COLO668 (cell line): ENCODE data around the gene BPIFB2.

ENCODE experiments used
- DNase-seq: peaks from one replicate; lab custom pipeline; 2025; ENCODE audit not compliant: unreplicated experiment; lab: John Stamatoyannopoulos, UW

The BPIFB2 gene

DNA sequence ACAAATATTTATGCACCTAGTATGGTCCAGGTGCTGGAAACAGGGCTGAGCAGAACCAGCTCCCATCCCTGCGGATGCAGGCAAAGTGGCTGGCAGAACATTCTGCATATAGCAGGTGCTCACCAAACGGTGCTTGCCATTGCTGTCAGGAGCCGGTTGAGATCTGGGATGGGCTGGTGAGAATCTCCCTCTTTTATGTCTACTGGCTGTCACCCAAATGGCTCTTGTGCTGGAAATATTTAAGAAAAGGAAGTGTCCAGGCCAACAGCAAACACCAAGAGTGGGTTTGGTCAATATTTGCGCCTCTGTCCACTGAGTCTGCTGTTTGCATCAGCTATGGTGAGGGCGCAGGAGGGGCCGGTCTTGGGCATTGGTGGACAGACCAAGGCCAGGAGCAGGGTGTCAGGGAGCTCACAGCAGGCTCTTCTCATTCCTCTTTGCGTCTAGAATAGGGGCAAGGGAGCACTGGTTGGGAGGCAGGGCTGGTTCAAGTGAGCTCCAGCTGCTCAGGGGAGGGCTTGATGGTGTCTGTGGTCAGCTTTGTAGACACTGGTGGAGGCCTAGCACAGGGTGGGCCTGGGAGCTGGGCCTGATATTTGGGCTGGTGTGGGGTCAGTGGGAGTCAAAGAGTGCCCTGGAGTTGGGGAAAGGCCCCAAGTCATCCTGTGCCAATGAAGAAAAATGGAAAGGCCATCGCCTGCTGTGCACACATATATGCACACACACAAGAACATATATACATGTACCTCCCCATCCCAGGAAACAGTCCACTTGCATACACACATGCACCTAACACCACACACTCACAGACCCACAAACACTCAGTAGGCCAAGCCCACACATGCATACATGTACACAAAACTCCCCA, 1.4 kb upstream of the BPIFB2 start:
- no peak for DNase-seq

DNA sequence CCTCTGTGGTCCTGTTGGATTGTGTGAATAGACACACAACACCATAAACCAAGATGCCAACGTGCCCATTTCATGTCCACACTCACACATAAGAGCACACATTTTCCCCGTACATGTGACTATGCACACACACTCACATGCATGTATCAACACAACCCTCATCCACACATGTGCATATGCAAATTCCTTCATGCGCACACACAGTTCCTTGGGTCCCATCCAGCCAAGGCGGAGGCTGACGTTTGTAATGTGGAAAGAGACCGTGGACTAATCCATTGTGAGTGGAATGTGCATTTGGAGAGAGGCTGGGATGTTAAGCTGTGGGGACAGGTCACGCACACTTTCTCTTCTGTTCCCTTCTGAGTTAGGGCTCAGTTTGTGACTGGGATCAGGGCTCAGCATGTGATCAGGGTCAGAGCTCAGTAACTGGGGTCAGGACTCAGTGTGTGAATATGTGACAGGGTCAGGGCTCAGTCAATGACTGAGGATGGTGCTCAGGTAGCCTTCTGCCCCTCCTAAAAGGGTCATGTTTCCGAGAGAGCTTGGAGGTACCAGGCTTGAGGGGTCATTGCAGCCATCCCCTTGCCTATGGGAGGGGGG, 628 bp upstream of the BPIFB2 start:
- no peak for DNase-seq

DNA sequence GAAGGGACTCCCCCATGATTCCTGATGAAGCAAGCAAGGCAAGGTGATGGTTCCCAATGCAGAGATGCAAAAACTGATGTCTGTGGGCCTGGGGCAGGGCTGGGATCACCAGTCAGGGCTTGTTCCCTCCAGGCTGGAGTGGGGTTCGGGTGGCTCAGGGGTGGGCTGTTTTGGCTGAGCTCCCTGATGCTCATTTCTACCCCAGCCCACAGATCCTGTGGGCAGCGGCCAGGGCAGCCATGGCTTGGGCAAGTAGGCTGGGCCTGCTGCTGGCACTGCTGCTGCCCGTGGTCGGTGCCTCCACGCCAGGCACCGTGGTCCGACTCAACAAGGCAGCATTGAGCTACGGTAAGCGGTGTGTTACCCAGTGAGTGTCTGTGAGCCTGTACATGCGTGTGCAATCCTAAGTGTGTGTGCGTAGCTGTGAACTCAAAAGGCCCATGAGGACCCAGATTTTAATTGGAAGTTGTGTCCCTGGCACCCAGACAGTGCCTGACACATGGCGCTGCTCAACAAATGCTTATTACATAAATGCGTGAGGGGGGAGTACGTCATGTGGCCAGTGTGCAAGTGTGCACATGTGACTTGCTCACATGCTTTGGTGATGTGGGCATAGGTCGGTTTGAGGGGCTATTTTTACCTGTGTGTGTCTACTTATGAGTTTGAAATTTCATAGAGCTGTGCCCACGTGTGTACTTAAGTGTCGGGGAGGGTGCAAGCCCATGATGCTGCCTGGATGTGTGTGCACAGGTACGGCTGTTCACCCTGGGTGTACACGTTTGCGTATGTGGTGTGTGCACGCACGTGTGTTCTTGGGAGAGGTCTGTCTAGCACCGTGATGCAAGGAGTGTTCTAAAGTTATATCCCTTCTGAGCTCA, 1.1 kb downstream of the BPIFB2 start:
- DNase-seq: no peak

DNA sequence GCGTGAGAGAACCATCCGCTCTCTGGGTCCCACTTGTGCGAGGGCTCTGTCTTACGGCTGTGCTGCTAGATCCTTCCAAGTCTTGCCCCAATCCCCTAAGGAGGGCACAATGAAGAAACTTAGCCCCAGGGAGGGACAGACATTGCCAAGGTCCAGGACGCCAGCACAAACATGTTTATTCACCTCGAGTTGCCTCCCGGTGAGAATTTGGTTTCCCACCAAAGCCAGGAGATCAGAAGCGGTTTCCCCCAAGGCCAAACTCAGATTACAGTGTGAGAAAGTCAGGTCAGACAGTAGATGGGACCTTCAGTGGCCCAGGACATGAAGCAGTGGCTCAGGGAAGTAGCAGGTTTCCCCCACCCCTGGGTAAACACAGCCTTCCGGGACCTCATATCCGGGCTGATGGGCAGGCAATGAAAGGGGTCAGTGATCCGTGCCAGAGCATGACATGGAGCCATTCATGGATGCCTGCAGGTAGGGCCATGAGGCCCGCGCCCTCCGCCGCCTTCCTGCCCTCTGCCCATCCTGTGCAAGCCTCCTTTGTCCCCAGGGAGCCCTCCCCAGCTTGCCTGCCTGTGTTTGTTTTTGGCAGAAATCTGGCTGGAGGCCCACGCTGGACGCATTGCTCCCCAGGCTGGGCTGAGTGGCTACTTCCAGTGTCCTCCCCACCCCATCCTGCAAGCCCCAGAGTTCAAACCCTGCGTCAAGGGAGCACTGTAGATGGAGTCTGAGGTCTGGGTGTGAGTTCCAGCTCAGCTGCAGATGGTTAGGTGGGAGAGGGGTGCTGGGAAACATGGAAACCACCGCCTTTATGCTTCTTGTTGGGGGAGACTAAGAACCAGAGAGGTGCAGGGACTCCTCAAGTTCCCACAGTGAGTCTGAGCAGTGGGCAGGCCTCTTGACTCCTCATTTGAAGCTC, 2.0 kb downstream of the BPIFB2 start:
- peak; percentile 64 for DNase-seq

DNA sequence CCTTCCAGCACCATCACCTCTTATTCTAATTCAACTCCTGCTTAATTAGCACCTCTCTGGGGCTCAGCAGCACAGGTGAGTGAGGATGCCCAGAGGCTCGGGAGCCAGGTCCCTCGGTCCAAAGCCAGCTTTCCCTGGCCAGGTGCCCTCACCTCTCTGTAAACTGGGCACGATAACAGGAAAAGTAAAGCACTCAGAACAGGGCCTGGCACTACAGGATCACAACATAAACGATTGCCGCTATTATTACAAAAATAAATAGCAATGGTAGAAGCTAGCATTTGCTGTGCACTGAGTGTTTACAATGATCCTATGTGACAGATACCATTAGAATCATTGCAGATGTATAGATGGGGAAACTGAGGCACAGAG, 2.6 kb downstream of the BPIFB2 start:
- DNase-seq: no peak

DNA sequence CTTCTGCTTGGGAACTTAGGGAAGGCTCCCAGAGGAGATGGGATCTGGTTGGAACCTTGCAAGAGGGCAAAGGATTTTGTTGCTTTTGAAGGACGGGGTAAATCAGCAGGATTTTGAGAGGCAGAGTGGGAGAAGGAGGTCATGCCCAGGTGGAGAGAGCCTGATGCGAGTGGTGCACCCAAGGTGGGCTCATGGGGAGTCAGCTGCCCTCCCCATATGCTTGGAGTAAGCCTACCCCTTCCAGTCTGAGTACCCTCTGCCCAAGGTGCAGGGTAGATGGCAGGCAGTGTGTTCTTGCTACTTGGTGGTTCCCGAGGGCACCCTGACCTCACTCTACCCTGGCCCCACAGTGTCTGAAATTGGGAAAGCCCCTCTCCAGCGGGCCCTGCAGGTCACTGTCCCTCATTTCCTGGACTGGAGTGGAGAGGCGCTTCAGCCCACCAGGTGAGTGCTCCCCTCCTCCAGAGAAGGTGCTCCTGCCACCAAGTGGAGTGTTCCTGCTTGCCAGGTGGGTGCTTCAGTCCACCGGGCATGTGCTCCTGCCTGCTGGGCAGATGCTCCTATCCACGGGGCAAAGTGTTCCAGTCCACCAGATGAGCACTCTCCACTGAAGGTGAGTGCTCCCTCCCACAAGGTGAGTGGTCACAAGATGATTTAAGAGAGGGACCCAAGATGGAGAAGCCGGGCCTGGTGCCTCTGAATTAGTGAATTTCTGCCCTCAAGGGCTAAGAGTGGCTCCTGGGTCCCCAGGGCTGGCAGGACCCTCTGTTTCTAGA, 3.4 kb downstream of the BPIFB2 start:
- no peak for DNase-seq

DNA sequence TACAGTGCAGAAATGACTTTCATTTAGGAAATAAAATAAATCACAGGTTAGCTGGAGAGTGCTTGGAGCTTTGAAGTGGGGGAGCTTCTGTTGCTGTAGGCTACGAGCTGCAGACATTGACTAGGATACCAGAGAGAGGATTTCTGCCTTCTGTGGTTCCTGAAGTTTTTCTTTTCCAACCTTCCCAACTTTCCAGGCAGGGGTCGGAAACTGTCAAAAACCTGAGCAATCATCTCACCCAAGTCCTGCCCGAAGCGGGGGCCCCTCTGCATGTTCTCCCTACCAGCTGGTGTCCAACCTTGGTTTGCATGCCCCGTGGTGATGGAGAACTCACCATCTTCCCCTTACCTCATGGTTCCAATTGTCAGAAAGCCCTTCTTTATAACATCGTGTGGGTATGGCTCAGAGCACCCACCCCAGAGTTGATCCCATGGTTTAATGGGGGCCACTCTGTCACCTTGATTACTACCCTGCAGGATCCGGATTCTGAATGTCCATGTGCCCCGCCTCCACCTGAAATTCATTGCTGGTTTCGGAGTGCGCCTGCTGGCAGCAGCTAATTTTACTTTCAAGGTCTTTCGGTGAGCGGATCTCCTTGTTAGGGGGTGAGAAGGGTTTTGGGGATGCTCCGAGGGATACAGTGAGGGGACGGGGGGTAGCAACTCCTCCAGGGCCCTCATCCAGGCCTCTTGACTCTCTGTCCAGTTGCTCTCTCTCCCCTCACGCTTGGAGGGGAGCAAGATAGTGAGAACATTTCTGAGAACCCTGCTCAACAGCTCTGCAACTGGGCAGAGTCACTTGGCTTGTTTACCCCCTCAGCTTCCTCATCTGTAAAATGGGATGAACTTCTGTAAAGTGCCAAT, 5.1 kb downstream of the BPIFB2 start:
- no peak for DNase-seq

DNA sequence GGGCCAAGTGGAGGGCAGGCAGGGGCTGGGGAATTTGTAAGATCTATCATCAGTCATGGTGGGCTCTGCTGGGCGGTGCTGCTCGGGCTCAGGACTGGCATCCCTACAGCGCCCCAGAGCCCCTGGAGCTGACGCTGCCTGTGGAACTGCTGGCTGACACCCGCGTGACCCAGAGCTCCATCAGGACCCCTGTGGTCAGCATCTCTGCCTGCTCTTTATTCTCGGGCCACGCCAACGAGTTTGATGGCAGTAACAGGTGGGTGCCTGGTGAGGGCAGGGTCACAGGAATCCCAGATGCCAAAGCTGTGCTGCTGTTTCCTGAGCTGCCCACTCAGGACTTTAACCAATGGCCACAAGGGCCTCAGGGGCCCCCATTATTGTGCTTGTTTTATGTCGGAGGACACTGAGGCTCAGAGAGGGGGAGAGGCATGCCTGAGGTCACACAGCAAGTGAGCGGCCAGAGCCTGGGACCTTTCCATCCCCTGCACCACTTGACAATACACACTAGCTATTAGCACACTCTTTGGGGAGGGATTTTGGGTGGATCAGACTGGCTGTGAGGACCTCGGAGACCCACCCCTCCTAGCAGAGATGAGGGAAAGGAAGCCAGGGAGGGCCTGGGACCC, 6.3 kb downstream of the BPIFB2 start:
- no peak for DNase-seq

DNA sequence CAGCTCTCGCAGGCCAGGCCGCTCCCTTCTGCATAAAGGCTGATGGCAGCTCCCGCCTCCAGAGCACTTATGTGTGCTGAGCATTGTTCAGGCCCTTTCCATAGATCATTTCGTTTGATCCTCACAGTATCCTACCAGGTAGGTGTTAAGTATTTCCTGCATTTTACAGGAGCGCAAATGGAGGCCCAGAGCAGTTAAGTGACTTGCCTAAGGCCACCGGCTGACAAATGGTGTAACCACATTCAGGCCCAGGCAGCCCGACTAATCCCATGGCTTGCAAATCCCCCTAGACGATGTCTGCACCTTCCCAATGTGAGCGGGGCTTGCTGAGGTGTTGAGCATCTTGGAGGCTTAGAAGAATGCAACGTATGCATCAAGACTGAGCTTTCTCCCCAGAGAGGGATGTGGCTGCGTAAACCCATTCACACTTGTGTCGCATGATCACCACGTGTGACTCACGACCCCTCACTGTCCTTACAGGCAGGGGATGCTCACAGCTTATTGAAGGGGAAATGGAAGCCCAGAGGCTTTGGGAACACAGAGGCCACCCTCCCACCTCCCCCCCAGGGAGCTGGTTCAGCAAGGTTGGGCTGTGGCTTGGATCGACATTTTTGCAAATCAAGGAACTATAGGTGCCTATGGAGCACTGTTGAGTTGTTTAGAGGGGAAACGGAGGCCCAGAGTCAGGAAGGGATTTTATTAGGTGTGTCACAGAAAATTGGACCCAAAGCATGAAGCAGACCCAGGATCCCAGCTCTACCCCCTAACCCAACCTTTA, 7.0 kb downstream of the BPIFB2 start:
- DNase-seq: no peak

DNA sequence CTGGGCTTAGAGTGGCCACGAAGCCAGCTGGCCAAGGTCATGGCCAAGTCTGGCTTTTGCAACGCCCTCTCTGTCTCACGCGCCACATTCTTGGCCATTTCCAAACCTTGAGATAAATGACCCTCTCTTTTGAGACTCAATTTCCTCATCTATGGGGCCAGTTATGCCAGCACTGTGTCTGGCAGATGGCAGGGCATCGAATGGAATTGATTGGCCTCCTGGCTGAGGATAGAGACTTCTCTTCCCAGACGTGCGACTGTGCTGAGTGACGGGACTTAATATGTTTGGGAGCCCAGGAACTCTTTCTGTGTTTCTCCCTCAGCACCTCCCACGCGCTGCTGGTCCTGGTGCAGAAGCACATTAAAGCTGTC, 7.6 kb downstream of the BPIFB2 start:
- DNase-seq: no peak

DNA sequence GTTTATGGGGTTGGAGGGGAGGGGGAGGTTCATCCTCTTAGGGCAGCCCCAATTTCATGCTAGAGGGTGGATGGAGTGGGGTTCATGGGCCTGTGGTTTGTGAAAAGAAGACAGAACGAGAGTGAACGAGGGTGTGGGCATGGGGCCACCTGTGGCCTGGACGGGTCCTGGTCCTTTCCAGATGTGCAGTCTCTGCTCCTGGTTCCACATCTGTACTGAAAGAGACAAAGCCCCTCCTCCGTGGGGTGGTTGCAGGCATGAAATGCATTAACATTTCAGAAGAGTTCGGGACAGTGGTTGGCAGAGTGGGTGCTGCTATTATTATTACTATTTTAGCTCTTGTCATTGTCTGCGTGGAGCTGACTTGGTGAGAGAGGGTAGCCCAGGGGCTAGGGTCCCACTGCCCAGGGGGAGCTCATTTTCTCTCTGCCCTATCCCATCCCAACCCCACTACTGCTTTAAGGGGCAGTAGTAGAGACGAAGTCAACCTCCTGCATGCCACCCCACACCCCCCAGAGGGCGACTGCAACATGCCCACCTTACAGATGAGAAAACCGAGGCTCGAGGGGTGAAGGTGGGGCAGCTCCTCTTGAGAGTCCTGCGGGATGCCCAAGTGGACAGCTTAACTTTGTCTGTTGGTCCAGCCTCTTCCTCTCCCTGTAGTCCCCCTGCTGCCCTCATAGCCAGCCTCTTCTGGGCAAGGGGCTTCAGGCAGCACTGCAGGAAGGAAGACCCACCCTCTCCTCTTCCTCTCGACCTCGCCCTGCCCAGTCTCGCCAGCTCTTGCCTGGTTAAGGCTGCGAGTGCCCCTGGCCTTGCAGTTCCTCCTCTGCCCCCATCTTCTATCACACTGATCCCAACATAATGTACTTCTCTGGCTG, 8.4 kb downstream of the BPIFB2 start:
- DNase-seq: no peak

DNA sequence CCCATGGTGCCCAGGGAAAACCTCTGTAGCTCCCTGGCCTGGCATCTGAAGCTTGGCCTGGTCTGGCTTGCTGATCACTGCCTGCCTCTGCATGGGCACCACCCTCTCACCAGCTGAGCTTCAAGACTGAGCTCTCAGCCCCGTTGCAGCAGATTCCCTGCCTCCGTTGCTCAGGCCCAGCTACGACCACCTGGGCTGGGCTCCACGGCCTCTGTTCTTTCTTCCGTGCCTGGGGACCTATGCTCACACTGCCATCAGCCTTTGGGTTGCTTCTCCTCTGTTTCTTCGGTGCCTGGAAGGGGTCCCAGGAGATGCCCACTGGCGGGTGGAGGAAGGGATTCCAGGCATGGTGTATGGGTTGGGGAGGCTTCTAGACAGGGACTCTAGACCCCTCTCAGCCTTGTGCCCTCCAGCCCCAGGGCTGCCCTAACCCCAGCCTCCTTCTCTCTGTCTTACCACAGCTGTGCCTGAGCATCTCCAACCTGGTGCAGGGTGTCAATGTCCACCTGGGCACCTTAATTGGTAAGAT, 9.1 kb downstream of the BPIFB2 start:
- DNase-seq: no peak

DNA sequence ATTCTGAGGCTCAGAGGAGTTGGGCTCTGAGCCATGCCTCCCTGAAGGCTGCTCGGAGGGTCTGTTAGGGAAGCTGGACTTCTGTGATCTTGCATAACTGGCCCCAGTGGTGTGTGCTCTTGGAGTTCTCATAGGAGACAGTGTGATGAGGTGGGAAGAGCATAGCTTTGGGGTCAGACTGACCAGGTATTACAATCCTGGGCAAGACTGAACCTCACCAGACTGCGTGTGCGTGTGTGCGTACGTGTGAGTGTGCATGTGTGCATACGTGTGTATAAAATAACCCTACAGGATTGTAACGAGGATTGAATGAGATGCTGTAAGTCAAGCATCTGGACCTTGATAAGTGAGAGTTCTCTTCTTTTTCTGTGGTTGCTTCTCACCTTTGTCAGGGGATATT, 10.0 kb downstream of the BPIFB2 start:
- DNase-seq: no peak

DNA sequence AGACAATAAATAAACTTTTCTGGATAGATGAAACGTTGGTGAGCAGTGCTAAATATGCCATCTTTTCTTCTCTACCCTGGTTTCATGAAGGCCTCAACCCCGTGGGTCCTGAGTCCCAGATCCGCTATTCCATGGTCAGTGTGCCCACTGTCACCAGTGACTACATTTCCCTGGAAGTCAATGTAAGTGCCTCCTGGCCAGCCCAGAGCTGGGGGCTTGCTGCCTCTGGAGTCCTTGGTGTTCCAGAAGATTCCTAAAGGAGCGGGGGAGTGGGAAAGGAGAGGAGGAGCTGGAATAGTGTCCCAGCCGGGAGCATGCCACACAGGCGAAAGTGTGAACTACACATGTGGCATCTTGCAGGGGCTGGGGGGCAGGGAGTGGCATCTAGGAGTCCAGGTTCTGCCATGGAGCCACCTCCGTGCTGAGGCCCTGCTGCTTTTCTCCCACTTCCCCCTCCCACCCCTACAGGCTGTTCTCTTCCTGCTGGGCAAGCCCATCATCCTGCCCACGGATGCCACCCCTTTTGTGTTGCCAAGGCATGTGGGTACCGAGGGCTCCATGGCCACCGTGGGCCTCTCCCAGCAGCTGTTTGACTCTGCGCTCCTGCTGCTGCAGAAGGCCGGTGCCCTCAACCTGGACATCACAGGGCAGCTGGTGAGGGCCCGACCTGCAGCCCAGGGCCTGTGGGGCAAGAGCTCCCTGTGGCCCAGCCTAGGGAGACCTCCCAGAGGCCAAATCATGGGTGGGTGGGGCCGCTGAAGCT, 10.8 kb downstream of the BPIFB2 start:
- DNase-seq: no peak

DNA sequence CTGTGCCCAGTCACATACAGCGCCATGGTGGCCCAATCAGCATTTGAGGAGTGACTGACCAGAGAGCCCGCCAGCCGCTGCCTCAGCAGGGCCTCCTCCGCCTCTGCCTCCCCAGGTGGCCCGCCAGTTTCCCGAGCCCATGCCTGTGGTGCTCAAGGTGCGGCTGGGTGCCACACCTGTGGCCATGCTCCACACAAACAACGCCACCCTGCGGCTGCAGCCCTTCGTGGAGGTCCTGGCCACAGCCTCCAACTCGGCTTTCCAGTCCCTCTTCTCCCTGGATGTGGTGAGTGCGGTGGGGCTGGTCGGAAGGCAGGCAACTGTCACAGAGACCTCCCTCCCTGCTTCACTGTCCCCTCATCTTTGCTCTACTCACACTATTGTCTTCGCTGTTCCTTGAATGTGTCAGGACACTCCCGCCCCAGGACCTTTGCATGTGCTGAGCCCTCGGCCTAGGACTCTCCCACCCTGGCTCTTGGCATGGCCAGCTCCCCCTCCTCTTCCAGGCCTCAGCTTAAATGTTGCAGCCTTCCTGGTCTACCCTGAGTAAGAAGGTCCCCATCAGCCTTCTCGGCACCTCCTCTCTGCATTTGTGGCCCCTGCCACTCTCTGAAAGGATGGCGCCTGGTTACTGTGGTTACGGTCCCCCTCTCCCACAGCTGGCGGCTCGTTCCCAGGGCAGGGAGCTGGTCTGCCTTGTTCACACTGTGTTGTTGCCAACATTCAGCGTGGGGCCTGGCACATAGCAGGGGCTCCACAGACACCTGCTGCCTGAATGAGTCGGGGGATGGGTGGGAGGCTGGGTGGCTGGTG, 12.2 kb downstream of the BPIFB2 start:
- no peak for DNase-seq
